ENCODE measurements around the gene ULBP1.
A peak's percentile ranks its signal among the peaks of the same experiment; 100 is the strongest.
"Not testable (repeated sequence)": the region's sequence is repeated elsewhere in the genome, so short reads cannot be mapped to it uniquely, and the experiment has no call there.

The ULBP1 gene

DNA sequence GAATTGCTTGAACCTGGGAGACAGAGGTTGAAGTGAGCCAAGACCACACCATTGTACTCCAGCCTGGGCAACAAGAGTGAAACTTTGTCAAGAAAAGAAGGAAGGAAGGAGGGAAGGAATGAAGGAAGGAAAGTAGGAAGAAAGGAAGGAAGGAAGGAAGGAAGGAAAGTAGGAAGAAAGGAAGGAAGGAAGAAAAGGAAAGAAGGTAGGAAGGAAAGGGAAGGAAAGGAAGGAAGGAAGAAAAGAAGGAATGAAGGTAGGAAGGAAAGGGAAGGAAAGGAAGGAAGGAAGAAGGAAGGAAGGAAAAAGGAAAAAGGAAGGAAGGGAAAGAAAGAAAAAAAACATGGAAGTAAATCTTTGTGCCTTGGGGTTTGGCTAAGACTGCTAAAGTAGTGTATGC, 11.7 kb downstream of the ULBP1 start:
- no peak for DNase-seq (ENCODE audit: low spot score)

GRCh38 chr6:149977221-149977620, 13.5 kb downstream of the ULBP1 start:
- DNase-seq (ENCODE audit: low spot score) = no peak

GRCh38 chr6:149978610-149979009, 14.9 kb downstream of the ULBP1 start:
- DNase-seq (ENCODE audit: low spot score) = no peak

DNA sequence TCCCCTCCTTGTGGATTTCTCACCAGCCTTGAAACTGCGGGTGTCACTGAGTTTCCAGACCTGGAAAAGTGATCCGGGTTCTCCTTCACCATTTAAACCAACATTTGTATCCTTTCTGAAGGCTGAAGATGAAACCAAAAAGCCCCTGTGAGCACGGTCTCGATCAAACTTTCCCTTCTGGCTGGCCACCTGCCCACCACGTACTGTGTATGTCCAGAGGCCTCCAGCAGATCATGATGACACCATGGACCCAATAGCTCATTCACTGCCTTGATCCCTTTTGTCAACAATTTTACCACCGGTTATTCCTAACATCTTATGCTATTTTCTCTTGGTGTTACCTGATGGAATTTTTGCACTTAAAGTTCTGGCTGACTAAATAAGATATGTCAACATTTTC, 15.6 kb downstream of the ULBP1 start:
- no peak for DNase-seq (ENCODE audit: low spot score)

DNA sequence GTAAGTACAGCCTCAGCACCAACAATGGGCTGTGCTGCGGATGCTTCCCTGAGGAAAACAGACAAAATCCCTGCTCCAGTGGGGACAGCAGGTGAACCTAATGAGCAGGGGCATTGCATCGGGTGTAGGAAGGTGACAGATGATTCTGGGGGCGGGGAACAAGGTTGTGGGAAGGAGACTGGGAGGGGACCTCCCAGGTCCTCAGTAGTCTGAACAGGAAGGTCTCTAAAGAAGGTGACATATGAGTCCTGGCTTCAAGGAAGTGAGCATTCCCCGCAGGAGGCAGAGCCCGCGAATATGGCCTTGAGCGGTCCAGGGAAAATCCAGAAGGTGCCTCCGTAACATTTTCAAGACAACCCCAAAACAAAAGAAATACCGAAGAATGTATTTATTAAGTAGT, 19.4 kb downstream of the ULBP1 start:
- DNase-seq (ENCODE audit: low spot score) = no peak

DNA sequence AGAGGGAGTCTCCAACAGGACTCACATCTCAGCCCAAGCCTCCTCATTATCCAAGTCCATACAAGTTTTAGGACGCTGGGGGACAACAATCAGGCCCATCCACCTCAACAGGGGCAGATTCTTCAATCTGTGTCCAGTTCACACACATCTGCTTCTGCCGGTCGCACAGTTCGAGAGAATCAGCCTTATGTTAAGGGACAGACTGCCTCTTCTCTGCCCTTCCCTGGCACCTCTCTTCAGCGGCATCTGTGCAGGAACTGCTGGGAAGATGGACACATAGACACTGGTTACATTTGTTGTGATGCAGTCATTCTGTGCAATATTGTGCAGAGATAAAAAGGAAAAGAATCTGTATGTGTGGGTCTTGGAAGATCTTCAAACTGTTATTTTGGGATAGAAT, 21.0 kb downstream of the ULBP1 start:
- DNase-seq (ENCODE audit: low spot score) = no peak

DNA sequence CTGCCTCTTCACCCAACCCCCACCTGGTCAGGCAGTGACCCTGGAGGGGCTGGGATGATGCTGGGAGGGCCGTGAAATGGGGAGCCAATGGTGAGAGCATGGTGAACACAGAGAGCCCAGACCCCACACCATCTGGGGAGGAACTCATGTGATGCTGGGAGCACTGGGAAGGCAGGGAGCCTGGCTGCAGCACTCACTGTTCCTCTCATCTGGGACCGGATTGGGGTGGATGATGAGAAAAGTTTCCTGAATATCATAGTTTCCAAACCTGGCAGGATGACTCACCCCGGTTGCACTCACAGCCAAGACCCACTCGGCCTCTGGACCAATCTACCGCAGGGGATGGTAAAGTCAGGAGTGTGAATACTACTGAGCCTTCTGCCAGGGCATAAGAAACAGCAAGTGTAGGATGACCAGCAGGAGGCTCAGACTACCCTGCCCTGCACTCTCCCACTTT, 21.8 kb downstream of the ULBP1 start:
- no peak for DNase-seq (ENCODE audit: low spot score)

DNA sequence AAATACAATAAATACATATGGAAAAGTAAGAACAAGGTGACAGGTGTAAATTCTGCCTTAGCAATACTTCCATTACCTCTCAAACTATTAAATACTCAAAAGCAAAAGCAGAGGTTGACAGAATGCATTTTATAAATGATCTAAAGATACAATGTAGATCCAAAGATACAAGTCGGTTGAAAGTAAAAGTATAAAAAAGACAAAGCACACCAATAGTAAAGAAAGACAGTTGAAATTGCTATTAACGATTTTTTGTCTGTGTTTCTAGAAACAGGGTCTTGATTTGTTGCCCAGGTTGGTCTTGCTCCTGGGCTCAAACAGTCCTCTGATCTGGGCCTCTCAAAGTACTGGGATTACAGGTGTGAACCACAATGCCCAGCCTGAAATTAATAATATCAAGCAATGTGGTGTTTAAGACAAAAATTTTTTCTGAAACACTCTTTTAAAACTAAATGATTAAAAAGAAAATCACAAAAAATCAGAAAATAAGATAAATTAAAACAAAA, 23.9 kb downstream of the ULBP1 start:
- no peak for DNase-seq (ENCODE audit: low spot score)

DNA sequence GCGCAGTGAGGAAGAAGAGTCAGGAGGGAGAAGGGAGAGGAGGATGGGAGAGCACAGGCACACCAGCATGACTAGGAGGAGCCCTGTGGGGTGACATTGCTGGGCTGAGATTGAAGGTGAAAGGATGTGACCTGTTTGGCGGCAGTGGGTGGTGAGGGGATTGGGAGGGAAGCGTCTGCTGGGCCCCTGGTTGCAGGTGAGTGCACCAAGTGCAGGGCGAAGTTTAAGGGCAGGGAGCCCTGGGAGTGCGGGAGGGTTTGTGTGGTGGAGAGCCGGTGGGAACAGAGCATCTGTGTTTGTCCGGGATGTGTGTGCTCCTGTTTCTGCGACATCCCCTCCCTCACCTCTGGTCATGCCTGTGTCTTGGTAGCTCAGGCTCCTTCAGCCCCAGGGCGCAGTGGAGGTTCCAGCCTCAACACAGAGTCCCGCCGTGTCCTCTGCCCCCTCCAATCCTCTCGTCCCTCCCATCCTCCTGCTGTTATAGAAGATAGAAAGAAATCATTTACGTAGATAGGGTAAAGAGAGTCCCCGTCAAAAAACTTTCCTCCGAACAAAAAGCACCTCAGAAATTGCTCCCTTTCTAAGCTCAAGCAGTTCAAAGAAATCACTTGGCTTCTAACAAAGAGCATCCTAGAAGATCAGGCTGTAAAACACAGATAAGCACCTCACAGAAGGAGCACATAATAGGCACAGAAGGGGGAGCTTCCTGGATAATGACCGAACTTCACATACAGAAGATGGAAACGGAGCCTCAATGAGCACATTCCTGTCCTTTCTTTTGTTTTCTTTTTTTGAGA, 25.0 kb downstream of the ULBP1 start:
- DNase-seq (ENCODE audit: low spot score) = no peak

GRCh38 chr6:149990212-149990660, 26.5 kb downstream of the ULBP1 start:
- no peak for DNase-seq (ENCODE audit: low spot score)

DNA sequence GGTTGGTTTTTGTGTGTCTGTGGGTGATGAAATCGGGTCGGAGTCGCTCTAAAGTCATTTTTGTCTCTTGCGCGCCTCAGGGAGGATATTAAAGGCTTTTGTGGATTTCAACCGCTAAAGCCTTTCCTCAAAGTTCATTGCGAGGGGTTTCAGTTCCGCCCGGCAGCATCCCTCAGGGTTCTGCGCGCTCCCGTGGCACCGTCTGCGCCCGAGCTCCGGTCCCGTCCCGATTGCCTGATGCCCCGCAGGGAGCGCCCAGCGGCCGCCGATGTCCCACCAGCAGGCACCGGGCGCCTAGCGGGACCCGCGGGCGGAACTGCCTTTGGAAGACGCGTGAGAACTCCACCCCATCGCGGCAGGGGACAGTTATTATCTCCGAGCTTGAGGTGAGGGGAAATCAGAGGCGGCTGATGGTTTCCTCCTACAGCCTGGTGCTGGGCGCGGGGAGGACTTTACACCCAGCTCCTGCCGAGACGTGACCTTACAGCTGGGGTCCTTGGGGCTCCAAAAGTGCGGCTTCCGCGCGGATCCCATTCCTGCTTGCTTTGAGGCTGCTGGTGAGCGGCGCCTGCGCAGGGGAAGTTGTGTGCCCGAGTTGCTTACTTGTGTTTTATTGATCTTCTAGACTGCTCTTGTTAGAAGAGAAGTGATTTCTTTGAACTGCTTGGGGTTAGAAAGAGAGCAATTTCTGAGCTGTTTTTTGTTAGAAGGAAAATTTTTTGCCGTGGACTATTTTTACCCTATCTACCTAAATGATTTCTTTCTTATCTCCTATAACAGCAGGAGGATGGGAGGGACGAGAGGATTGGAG, 27.1 kb downstream of the ULBP1 start:
- DNase-seq (ENCODE audit: low spot score) = peak; percentile 51

GRCh38 chr6:149991472-149991795, 27.7 kb downstream of the ULBP1 start:
- not testable (repeated sequence) for DNase-seq (ENCODE audit: low spot score)

DNA sequence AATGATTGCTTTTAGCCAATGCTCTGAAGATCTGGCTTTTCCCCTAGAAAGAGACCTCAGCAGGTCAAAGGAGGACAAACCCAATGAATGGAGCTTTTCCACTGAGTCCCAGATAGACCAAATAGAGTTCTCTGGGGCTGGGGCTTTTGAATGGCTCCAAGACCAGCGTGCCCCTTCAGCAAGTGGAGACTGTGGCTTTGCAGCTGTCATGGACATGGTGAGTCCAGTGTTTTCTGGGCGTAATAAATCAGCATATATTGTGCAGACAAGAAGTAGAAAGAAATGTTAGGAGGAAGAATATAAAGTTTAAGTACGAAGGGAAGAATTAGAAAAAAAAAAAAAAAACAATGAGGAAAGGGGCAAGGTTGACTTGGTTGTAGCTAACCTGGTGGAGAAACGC, 28.1 kb downstream of the ULBP1 start:
- DNase-seq (ENCODE audit: low spot score) = no peak

DNA sequence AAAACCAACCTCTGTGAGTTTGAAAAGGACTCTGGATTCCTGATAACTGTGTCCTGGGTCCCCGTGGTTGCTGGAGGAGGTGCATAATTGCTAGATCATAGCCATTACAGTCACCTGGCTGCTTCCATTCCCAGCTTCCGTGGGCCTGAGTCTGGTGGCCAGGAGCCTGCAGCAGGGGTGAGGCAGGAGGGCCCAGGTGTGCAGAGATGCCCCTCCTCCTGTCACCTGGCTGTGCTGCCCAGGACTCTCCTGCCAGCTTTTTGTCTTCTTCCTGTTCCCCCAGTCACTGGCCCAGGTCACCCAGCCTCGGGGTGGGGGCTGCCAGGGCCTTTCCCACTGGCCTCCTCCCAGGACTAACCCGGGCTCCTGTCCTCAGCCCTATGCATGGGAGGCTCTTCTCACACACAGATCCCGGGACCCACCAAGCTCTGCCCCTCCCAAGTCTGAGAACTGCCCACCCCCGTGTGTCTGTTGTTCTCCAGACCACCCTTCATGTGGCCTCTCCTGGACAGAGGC, 31.6 kb downstream of the ULBP1 start:
- no peak for DNase-seq (ENCODE audit: low spot score)

DNA sequence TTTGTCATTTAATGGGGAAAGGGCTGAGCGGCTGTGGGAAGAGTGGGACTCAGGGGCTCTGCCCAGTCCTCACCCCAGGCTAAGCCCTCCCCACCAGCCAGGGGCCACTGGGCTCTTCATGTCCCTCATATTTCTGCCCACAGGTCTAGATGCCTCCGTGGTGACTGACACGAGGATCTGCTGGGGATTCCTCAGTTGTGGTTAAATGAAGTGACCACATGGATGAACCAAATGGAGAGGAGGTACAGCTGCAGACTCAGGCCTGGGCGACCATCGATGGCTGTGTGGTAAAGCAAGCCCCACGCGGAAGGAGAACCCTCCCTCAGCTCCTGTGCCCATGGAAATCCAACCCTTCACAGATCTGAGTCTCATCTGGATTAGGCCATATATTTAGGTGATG, 32.2 kb downstream of the ULBP1 start:
- no peak for DNase-seq (ENCODE audit: low spot score)

DNA sequence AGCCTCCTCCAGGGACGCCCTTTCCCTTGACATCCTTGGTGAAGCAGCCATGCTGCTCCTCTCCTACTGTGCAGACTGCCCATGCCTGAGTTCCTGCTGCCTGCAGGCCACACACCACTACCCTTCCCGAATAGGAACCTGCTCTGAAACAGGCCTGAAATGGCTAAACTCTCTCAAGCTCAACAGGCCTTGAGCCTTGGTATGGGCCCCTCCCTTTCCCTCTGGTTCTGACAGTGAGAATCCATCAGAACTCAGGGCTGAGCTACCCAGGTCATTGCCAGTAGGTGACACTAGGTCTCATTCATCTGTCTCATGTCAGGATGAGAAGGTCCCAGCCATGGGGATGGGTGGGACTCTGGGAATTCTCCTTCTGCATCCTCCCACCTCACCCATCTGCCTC, 35.9 kb downstream of the ULBP1 start:
- no peak for DNase-seq (ENCODE audit: low spot score)

DNA sequence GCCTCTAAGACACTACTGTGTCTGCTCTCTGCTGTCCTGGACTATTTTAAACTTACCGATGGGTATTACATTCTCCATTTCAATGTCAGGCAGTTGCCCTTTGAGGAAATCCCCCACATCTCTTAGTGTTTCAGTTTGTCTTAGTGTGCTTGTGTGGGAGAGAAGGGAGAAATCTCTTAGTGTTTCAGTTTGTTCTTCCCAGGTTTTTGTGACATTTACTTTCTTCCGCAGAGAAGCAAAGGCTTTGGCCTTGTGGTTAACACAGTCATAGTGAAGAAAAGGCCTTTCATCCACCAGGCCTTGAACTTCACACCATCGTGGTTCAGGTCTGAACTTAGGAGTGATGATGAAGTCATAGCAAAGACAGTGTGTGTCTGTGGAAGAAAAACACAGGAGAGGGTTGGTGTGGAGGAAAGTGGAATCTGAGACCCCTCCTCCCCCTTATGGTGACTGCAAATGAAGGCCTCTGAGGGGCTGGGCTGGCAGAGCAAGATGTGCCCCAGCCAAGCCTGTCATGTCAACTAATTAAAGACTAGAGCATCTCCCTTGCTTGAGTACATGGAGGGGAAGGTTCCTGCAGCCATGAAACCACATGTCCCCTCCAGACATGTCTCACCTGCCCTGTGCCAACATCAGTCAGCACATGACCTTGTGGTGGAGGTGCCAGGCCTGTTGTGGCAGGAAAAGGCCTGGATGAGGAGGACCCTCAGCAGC, 37.7 kb downstream of the ULBP1 start:
- DNase-seq (ENCODE audit: low spot score) = no peak

GRCh38 chr6:150002710-150003109, 39.0 kb downstream of the ULBP1 start:
- DNase-seq (ENCODE audit: low spot score) = no peak

DNA sequence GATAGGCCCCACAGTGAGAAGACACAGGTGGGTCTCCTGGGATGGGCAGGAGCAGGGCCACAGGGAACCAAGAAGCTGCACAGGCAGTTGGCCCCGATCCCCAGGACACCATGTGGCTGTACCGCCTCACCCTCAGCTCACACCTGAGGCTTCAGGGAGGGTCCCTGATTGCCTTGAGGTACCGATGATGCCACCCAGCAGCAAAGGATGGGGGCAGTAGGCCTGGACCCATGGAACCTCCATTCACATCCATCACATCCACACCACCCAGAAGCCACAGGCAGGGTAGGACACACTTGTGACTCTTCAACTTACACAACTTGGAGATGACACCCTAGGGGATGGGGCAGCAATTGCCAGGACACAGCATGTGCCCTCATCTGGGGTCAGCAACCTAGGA, 39.9 kb downstream of the ULBP1 start:
- not testable (repeated sequence) for DNase-seq (ENCODE audit: low spot score)

GRCh38 chr6:150004101-150004782, 40.5 kb downstream of the ULBP1 start:
- DNase-seq (ENCODE audit: low spot score) = no peak

DNA sequence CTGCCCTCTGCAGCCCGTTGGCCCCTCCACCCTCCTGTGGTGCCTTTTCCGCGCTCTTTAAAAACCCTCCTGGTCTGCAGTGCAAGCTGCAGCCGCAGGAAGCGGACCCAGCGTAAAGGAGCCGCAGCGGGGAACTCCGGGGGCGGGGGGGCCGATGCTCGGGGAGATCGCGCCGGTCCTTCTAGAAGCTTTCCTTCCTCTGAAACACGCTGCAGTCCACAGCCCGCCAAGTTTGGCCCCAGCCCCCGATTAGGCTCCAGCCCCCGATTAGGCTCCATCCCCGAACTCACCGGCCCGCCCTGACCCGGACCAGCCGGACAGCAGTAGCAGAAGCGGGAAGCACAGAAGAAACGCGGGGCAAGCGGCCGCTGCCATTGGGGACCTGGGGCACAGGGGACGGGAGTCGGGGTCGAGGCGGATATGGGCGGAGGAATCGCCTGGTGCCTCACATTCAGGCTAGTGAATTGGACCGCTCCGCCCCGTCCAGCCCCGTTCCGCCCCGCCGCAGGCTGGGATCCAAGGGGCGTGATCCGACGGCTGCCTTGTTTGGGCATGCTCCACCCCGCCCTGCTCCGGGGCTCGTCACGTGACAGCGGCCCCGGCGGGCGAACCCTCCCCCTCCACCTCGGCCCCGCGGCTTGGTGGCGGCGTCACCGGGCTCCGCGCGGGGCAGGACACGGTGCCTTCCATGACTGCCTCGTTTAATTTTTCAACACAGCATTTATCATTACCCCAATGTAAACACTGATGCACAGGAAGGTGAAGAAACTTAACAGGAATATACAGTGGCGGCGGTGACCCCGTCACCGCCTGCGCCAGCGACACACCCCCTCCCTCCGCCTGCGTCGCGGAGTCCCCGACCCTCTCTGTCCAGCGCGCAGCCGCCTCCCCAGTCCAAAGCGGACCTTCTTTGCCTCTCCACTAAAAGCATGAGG, 41.3 kb downstream of the ULBP1 start:
- peak; percentile 96 for DNase-seq (ENCODE audit: low spot score)

All from HuH-7.5 (cell line).